ENCODE results near the gene FAM222A.

DNA sequence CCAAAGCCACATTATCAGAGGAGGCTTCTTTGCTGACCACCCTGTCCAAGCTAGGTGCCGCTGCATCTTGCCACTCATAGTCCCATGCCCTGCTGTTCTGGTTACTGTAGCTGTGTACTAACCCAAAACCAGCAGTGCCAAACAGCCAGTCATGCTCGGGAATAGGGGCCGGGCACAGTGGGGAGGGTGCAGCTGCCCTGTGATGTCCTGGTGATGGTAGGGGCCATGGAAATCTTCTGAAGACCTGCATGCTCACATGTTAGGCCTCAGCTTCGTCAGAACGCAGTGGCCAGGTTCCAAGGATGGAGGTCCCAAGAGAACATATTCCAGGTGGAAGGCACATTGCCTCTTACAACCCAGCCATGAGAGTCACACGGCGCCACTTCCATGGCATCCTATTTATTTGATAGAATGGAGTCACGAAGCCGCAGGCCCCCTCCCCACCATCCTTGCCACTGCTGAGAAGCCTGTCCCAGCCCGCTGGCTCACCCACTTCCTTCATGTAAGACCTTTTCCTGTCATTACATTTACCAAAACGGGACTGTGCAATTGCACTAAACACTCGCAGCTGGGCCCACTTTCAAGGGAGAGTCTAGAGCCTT lies 48.5 kb downstream of the FAM222A start:
- TF ChIP-seq, protein P1, sequence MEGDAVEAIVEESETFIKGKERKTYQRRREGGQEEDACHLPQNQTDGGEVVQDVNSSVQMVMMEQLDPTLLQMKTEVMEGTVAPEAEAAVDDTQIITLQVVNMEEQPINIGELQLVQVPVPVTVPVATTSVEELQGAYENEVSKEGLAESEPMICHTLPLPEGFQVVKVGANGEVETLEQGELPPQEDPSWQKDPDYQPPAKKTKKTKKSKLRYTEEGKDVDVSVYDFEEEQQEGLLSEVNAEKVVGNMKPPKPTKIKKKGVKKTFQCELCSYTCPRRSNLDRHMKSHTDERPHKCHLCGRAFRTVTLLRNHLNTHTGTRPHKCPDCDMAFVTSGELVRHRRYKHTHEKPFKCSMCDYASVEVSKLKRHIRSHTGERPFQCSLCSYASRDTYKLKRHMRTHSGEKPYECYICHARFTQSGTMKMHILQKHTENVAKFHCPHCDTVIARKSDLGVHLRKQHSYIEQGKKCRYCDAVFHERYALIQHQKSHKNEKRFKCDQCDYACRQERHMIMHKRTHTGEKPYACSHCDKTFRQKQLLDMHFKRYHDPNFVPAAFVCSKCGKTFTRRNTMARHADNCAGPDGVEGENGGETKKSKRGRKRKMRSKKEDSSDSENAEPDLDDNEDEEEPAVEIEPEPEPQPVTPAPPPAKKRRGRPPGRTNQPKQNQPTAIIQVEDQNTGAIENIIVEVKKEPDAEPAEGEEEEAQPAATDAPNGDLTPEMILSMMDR (IDR thresholded peaks at IDR 0.05) = no peak
- TF ChIP-seq POLR2A (IDR thresholded peaks at IDR 0.05) (no peak), POLR2AphosphoS5 (IDR thresholded peaks at IDR 0.05) (no peak)
